HepG2 (cell line): ENCODE data around the gene TMEM156. TPM values are rescaled to one million over a fixed set of nuclear protein-coding genes. Genes with fewer than 3 reads are reported as not detected.

Source experiments
- ATAC-seq: fragments of 200-7000 bp; cut with Tn5 transposase; 3 replicates; pipeline ENCODE4 v1.9.1; 2020; ENCODE audit warnings: mild to moderate bottlenecking, moderate library complexity
- BruUV-seq: library from RNA; stranded (reverse); fragments of 400-500 nt; replicated peaks from 2 replicates; lab custom pipeline; 2021; lab: Mats Ljungman, UMichigan
- CTCF ChIA-PET: fragments of 300-600 bp; formaldehyde crosslinking; extraction: SDS; loops from one replicate; lab custom pipeline; 2021; ENCODE audit warnings: low total read pairs, inconsistent platforms, low intra/inter-chr PET ratio; lab: Yijun Ruan, JAX
- POLR2A ChIA-PET: fragments of 350-600 bp; sonication (Branson Sonifier 250); formaldehyde crosslinking; loops from one replicate; lab custom pipeline; 2020; ENCODE audit warnings: antibody characterized with exemption, inconsistent platforms; lab: Yijun Ruan, JAX
- DNase-seq: peaks from one replicate; pipeline ENCODE4 v3.0.0-alpha.2; 2015; ENCODE audit warnings: low spot score
- FAIRE-seq: peaks from 3 replicates; lab custom pipeline; 2011; peaks lifted over from hg19 to GRCh38; lab: Jason Lieb, UNC
- H2AFZ ChIP-seq: one replicate; pipeline ENCODE4 v1.6.1; 2011; ENCODE audit warnings: low read length, inconsistent platforms
- H3K27ac ChIP-seq: fragments of 300-600 bp; 3 replicates; pipeline ENCODE4 v1.8.0; 2011; ENCODE audit warnings: mixed run types, mild to moderate bottlenecking, mixed read lengths, low read length, inconsistent platforms; ENCODE audit not compliant: insufficient read depth; ENCODE audit errors: extremely low read length
- H3K27me3 ChIP-seq, 2 experiments: fragments of 200-600 bp in 1 of 2; 2 replicates in 1 of 2; 3 replicates in 1 of 2; pipeline versions ENCODE4 v1.6.0 to v1.8.0; 2011; ENCODE audit warnings: low read length in 2 of 2, mild to moderate bottlenecking in 2 of 2, moderate library complexity in 2 of 2, inconsistent platforms in 1 of 2; ENCODE audit not compliant: insufficient read depth in 2 of 2, control insufficient read depth in 1 of 2
- H3K36me3 ChIP-seq, 2 experiments: fragments of 200-600 bp in 1 of 2; replicated peaks in 1 of 2; 2 replicates in 1 of 2; 3 replicates in 1 of 2; pipeline versions ENCODE4 v1.5.1 to v1.8.0; 2011; ENCODE audit warnings: low read length in 2 of 2, inconsistent platforms in 1 of 2; ENCODE audit not compliant: insufficient read depth in 2 of 2, control insufficient read depth in 1 of 2
- H3K4me1 ChIP-seq: 2 replicates; pipeline ENCODE4 v1.5.1; 2012; ENCODE audit warnings: low read length, inconsistent platforms; ENCODE audit not compliant: insufficient read depth
- H3K4me2 ChIP-seq: 2 replicates; pipeline ENCODE4 v1.6.0; 2011; ENCODE audit warnings: low read depth, low read length, inconsistent platforms
- H3K4me3 ChIP-seq, 3 experiments: fragments of 200-600 bp in 1 of 3; sonication (generic), shearing (Covaris generic) in 1 of 3; replicated peaks in 1 of 3; 2 replicates each; pipeline ENCODE4 v1.5.1; 2011 to 2016; ENCODE audit warnings: low read length in 3 of 3, inconsistent platforms in 2 of 3, low read depth in 2 of 3, mild to moderate bottlenecking in 2 of 3, control low read depth in 1 of 3, mixed read lengths in 1 of 3; ENCODE audit not compliant: insufficient read depth in 1 of 3
- H3K79me2 ChIP-seq: one replicate; pipeline ENCODE4 v1.6.1; 2011; ENCODE audit warnings: low read length, inconsistent platforms; ENCODE audit not compliant: insufficient read depth
- H3K9ac ChIP-seq: 2 replicates; pipeline ENCODE4 v1.6.0; 2011; ENCODE audit warnings: mild to moderate bottlenecking, low read depth, low read length, inconsistent platforms; ENCODE audit not compliant: insufficient read depth
- H3K9me3 ChIP-seq: 2 replicates; pipeline ENCODE4 v1.5.1; 2012; ENCODE audit warnings: mild to moderate bottlenecking, low read length
- H4K20me1 ChIP-seq: 2 replicates; pipeline ENCODE4 v1.6.0; 2011; ENCODE audit warnings: inconsistent platforms, mild to moderate bottlenecking, low read length, moderate library complexity; ENCODE audit not compliant: insufficient read depth
- ARNT2 ChIP-seq: sonication (generic); formaldehyde crosslinking; IDR thresholded peaks from 2 replicates; pipeline ENCODE4 v1.8.0; 2022; ENCODE audit warnings: mild to moderate bottlenecking, low read depth, missing genetic modification reagents, moderate library complexity
- CENPT ChIP-seq: sonication (generic); formaldehyde crosslinking; IDR thresholded peaks from 2 replicates; pipeline ENCODE4 v1.8.0; 2022; ENCODE audit warnings: low read depth, mild to moderate bottlenecking, moderate library complexity, missing genetic modification reagents
- CREM ChIP-seq, 2 experiments: sonication (generic) in 1 of 2; formaldehyde crosslinking in 1 of 2; IDR thresholded peaks; 2 replicates each; pipeline versions ENCODE4 v1.4.0 to v1.6.1; 2016 to 2020; ENCODE audit warnings: antibody characterized with exemption in 1 of 2, mild to moderate bottlenecking in 1 of 2, missing genetic modification reagents in 1 of 2
- HNF4G ChIP-seq, 2 experiments: sonication (generic) in 1 of 2; formaldehyde crosslinking in 1 of 2; IDR thresholded peaks; 2 replicates each; pipeline versions ENCODE4 v1.4.0 to v1.6.1; 2011 to 2020; ENCODE audit warnings: borderline replicate concordance in 2 of 2, low read depth in 2 of 2, mild to moderate bottlenecking in 2 of 2, low read length in 1 of 2, missing genetic modification reagents in 1 of 2, moderate library complexity in 1 of 2
- HNRNPLL ChIP-seq: fragments of 200-400 bp; formaldehyde crosslinking; IDR thresholded peaks from 2 replicates; pipeline ENCODE4 v1.6.1; 2017; ENCODE audit warnings: mild to moderate bottlenecking, low read depth, low read length; ENCODE audit not compliant: poor library complexity, severe bottlenecking
- MLLT10 ChIP-seq: sonication (generic); formaldehyde crosslinking; IDR thresholded peaks from 2 replicates; pipeline ENCODE4 v1.4.0; 2020; ENCODE audit warnings: missing genetic modification reagents
- RAD21 ChIP-seq: fragments of 450-650 bp; formaldehyde crosslinking; IDR thresholded peaks from 2 replicates; pipeline ENCODE4 v1.5.0; 2020; ENCODE audit warnings: mild to moderate bottlenecking
- RBFOX2 ChIP-seq: fragments of 200-400 bp; formaldehyde crosslinking; IDR thresholded peaks from 2 replicates; pipeline ENCODE4 v1.6.1; 2017; ENCODE audit warnings: low read depth, mild to moderate bottlenecking, low read length
- ZFY ChIP-seq: sonication (generic); formaldehyde crosslinking; IDR thresholded peaks from 2 replicates; pipeline ENCODE4 v1.4.0; 2020; ENCODE audit warnings: missing genetic modification reagents
- ZNF607 ChIP-seq: sonication (generic); formaldehyde crosslinking; IDR thresholded peaks from 2 replicates; pipeline ENCODE4 v1.5.1; 2020; ENCODE audit warnings: missing genetic modification reagents, mild to moderate bottlenecking, borderline replicate concordance
- ZSCAN25 ChIP-seq: sonication (generic); formaldehyde crosslinking; IDR thresholded peaks from 2 replicates; pipeline ENCODE4 v1.8.0; 2022; ENCODE audit warnings: mild to moderate bottlenecking, missing genetic modification reagents
- WGBS: methylation state at CpG from one replicate; pipeline ENCODE4 v1.1.6; 2017; ENCODE audit warnings: low lambda C conversion rate; 5-methylcytosine and 5-hydroxymethylcytosine counted together
- in situ Hi-C: cut with HindIII; loops from 2 replicates; pipeline ENCODE4 v1.10.0; 2017; ENCODE audit warnings: low pct_unique_long_range_greater_than_20kb; ENCODE audit not compliant: extremely low pct_ligation_motif_present
- intact Hi-C: fragments of 100-400 bp; cut with micrococcal nuclease; formaldehyde crosslinking; loops from one replicate; pipeline ENCODE4 v1.10.0; 2022; ENCODE audit not compliant: unreplicated experiment
- polyA plus RNA-seq, 8 experiments: library from polyadenylated mRNA; depleted of rRNA in 3 of 8; stranded (reverse) in 7 of 8; unstranded in 1 of 8; fragments of >200 nt; fragmentation: Illumina TruSeq in 4 of 8; extraction: Trizol in 4 of 8; gene quantifications; 2 replicates each; pipeline versions ENCODE4 v1.2.1 to v1.2.3, GENCODE V29; 2011 to 2016; ENCODE audit warnings: low read depth in 4 of 8, missing spikeins in 1 of 8, mixed read lengths in 1 of 8; ENCODE audit not compliant: insufficient read depth in 1 of 8
- total RNA-seq, 5 experiments: library from RNA; depleted of rRNA; stranded (reverse); fragments of >200 nt; fragmentation: Illumina TruSeq; extraction: Trizol; gene quantifications; 2 replicates each; pipeline ENCODE4 v1.2.3, GENCODE V29; 2016; ENCODE audit warnings: low read depth in 1 of 5
- TF ChIP-seq, protein P1 (sequence below): sonication (generic); formaldehyde crosslinking; IDR thresholded peaks from 2 replicates; pipeline ENCODE4 v1.8.0; 2022; ENCODE audit warnings: low read depth, missing genetic modification reagents
- TF ChIP-seq, protein P2 (sequence below): sonication (generic); formaldehyde crosslinking; IDR thresholded peaks from 2 replicates; pipeline ENCODE4 v1.5.1; 2020; ENCODE audit warnings: mild to moderate bottlenecking, missing genetic modification reagents, moderate library complexity
- TF ChIP-seq, protein P3 (sequence below): sonication (generic); formaldehyde crosslinking; IDR thresholded peaks from 2 replicates; pipeline ENCODE4 v1.5.1; 2020; ENCODE audit warnings: mild to moderate bottlenecking, missing genetic modification reagents, moderate library complexity

The TMEM156 gene
- total and polyA plus RNA-seq, 2 of the 13 experiments (the other 11 are each of a cell fraction or from before 2014, with no cell fraction given) = 1.6 TPM; not detected in 1

DNA sequence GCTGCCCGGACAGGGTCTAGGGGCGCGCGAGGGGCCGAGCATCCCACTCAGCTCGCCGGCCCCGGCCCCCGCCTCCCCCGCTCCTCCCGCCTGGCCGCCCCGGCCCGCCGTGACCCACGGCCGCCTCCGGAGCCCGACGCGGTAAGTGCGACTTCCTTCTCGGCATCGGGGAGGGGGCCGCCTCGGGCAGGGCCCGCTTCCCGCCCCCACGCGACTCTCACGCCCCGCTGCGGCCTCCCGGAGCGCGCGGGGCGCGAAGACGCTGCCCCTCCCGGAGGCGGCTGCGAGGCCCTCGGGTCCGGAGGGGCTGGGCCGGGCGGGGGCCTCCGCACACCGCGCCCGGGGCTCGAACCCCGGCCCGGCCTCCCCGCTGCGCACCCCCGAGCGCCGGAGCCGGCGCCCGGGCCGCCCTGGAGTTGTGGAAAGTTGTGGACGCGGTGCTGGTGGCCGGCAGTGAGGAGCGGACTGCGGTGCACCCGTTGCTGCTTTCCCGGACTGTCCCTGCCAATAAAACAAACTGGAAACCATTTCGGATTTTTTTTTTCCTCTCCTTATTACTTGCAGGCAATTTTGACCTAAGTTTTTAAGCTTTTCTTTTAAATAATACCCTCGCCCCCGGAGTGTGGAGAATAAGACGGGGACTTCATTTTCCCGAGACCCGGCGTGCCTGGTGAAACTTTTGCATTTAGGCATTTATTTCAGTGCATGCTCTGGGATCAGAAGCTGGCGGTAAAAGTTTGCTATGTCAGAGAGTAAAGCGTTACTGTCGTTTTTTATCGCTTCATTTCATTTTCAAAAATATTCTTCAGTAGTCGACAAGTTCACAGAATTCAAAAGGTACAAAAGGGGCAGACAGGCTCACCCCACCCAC, 13.0 kb upstream of the TMEM156 start:
- FAIRE-seq = no peak
- peaks cover 37% of the 10 kb centered on the region for H3K79me2 ChIP-seq
- intact Hi-C loops (loop anchor here (1.0 to 10.0 kb wide), 3 partner anchors 90 to 380 kb away; partner anchors contain the start of gene KLF3), in situ Hi-C loops (no loop called here)
- ChIA-PET POLR2A (interaction anchor here (0.5 to 5.9 kb wide), 8 partner anchors 10 to 141 kb away, joined by 3 to 27 read pairs (median 8); no protein-coding TSS in a partner anchor), CTCF (no interaction called here)
- no peaks in the 10 kb centered on the region for H3K36me3 ChIP-seq
- peak overlapping the region; percentile 72 to 94 (median 79) for H3K4me3 ChIP-seq
- H3K4me1 ChIP-seq = peaks cover 63% of the 10 kb centered on the region
- ATAC-seq = peak; percentile 51
- peak overlapping the region; percentile 84 for H3K9ac ChIP-seq
- H3K27me3 ChIP-seq = no peaks in the 10 kb centered on the region; a peak in 1 of 5 replicates
- peaks cover 11% of the 10 kb centered on the region; the same call in 1 of the 2 replicates for H4K20me1 ChIP-seq
- DNase-seq = no peak
- BruUV-seq = no TSS peak
- H3K4me2 ChIP-seq = peak overlapping the region; percentile 77
- H3K27ac ChIP-seq = peak overlapping the region; percentile 82
- no peaks in the 10 kb centered on the region for H3K9me3 ChIP-seq
- WGBS = under 1% methylated on average over 19 of the region's 82 CpGs
- H2AFZ ChIP-seq = no peak overlapping the region
- peak; percentile 42; the same call in 1 of the 2 replicates for TF ChIP-seq RAD21
- TF ChIP-seq RBFOX2 = peak; percentile 71
- TF ChIP-seq, protein P1, sequence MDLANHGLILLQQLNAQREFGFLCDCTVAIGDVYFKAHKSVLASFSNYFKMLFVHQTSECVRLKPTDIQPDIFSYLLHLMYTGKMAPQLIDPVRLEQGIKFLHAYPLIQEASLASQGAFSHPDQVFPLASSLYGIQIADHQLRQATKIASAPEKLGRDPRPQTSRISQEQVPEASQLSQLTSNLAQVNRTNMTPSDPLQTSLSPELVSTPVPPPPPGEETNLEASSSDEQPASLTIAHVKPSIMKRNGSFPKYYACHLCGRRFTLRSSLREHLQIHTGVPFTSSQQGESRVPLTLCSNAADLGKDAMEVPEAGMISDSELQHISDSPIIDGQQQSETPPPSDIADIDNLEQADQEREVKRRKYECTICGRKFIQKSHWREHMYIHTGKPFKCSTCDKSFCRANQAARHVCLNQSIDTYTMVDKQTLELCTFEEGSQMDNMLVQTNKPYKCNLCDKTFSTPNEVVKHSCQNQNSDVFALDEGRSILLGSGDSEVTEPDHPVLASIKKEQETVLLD (CRISPR knock-in tag) = peak; percentile 73
- 0 out of 2 replicates have a peak, but pooled peaks have one; percentile 17 for TF ChIP-seq ZNF607 (CRISPR knock-in tag)
- TF ChIP-seq CENPT (CRISPR knock-in tag) = 0 out of 2 replicates have a peak, but pooled peaks have one; percentile 62
- TF ChIP-seq, protein P2, sequence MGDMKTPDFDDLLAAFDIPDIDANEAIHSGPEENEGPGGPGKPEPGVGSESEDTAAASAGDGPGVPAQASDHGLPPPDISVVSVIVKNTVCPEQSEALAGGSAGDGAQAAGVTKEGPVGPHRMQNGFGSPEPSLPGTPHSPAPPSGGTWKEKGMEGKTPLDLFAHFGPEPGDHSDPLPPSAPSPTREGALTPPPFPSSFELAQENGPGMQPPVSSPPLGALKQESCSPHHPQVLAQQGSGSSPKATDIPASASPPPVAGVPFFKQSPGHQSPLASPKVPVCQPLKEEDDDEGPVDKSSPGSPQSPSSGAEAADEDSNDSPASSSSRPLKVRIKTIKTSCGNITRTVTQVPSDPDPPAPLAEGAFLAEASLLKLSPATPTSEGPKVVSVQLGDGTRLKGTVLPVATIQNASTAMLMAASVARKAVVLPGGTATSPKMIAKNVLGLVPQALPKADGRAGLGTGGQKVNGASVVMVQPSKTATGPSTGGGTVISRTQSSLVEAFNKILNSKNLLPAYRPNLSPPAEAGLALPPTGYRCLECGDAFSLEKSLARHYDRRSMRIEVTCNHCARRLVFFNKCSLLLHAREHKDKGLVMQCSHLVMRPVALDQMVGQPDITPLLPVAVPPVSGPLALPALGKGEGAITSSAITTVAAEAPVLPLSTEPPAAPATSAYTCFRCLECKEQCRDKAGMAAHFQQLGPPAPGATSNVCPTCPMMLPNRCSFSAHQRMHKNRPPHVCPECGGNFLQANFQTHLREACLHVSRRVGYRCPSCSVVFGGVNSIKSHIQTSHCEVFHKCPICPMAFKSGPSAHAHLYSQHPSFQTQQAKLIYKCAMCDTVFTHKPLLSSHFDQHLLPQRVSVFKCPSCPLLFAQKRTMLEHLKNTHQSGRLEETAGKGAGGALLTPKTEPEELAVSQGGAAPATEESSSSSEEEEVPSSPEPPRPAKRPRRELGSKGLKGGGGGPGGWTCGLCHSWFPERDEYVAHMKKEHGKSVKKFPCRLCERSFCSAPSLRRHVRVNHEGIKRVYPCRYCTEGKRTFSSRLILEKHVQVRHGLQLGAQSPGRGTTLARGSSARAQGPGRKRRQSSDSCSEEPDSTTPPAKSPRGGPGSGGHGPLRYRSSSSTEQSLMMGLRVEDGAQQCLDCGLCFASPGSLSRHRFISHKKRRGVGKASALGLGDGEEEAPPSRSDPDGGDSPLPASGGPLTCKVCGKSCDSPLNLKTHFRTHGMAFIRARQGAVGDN (CRISPR knock-in tag) = peak; percentile 49
- TF ChIP-seq CREM (IDR thresholded peaks at IDR 0.05) = no peak
- TF ChIP-seq CREM (CRISPR knock-in tag; IDR thresholded peaks at IDR 0.05) = no peak
- 0 out of 2 replicates have a peak, but pooled peaks have one; percentile 47 for TF ChIP-seq ARNT2 (CRISPR knock-in tag)
- peak; percentile 49 for TF ChIP-seq HNRNPLL
- no peak for TF ChIP-seq MLLT10 (CRISPR knock-in tag)
- TF ChIP-seq HNF4G (IDR thresholded peaks at IDR 0.05; ENCODE audit: borderline replicate concordance, low read depth, low read length) = no peak
- no peak for TF ChIP-seq HNF4G (CRISPR knock-in tag; IDR thresholded peaks at IDR 0.05; ENCODE audit: borderline replicate concordance, low read depth)
- TF ChIP-seq, protein P3, sequence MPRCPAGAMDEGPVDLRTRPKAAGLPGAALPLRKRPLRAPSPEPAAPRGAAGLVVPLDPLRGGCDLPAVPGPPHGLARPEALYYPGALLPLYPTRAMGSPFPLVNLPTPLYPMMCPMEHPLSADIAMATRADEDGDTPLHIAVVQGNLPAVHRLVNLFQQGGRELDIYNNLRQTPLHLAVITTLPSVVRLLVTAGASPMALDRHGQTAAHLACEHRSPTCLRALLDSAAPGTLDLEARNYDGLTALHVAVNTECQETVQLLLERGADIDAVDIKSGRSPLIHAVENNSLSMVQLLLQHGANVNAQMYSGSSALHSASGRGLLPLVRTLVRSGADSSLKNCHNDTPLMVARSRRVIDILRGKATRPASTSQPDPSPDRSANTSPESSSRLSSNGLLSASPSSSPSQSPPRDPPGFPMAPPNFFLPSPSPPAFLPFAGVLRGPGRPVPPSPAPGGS (CRISPR knock-in tag) = 0 out of 2 replicates have a peak, but pooled peaks have one; percentile 21
- TF ChIP-seq ZFY = peak; percentile 62
- TF ChIP-seq ZSCAN25 (CRISPR knock-in tag) = peak; percentile 24; the same call in 1 of the 2 replicates
